Naive B cell (primary cell): ENCODE results near the gene USB1. TPM values are rescaled to one million over a fixed set of nuclear protein-coding genes. Genes with fewer than 3 reads are reported as not detected.

Experiments used
- ATAC-seq, 2 donors: fragments of 150-1000 bp; cut with Tn5 transposase; 2 replicates each; pipeline ENCODE4 v1.10.0; 2021; ENCODE audit warnings: low read depth in 2 of 2, mild to moderate bottlenecking in 2 of 2, moderate library complexity in 2 of 2
- DNase-seq: peaks from one replicate; pipeline ENCODE4 v3.0.0; 2022
- H3K27ac Mint-ChIP-seq, 6 donors: one replicate each; pipeline ENCODE4 v1.8.0; 2020 to 2022; ENCODE audit warnings: mild to moderate bottlenecking in 6 of 6, mixed read lengths in 6 of 6, moderate library complexity in 5 of 6, inconsistent platforms in 2 of 6
- H3K27me3 Mint-ChIP-seq, 3 donors: one replicate each; pipeline ENCODE4 v1.8.0; 2021 to 2022; ENCODE audit warnings: mixed read lengths in 3 of 3, mild to moderate bottlenecking in 1 of 3
- H3K36me3 Mint-ChIP-seq, 2 donors: one replicate each; pipeline ENCODE4 v1.8.0; 2020 to 2022; ENCODE audit warnings: mixed read lengths in 2 of 2, inconsistent platforms in 1 of 2, mild to moderate bottlenecking in 1 of 2
- H3K4me1 Mint-ChIP-seq, 3 donors: one replicate each; pipeline ENCODE4 v1.8.0; 2020 to 2022; ENCODE audit warnings: mixed read lengths in 3 of 3, inconsistent platforms in 1 of 3, mild to moderate bottlenecking in 1 of 3, moderate library complexity in 1 of 3
- H3K4me3 Mint-ChIP-seq, 8 donors: one replicate each; pipeline ENCODE4 v1.8.0; 2020 to 2022; ENCODE audit warnings: mild to moderate bottlenecking in 8 of 8, mixed read lengths in 8 of 8, moderate library complexity in 8 of 8, inconsistent platforms in 2 of 8
- H3K9me3 Mint-ChIP-seq, 7 donors: one replicate each; pipeline ENCODE4 v1.8.0; 2020 to 2022; ENCODE audit warnings: mixed read lengths in 7 of 7, mild to moderate bottlenecking in 5 of 7, inconsistent platforms in 2 of 7, moderate library complexity in 1 of 7
- polyA plus RNA-seq, 6 donors: library from polyadenylated mRNA; unstranded; fragments of 300-500 nt; fragmentation: Illumina TruSeq; gene quantifications; one replicate each; pipeline ENCODE4 v1.2.3, GENCODE V29; 2021; ENCODE audit warnings: low read depth in 6 of 6

Gene USB1
- polyA plus RNA-seq, 6 donors from 2014 or later = 19.8 to 30.5 (median 25.8) TPM

GRCh38 chr16:57992084-57992483, 9.1 kb upstream of the USB1 start:
- H3K4me3 Mint-ChIP-seq = no peak overlapping the region
- no peaks in the 10 kb centered on the region for H3K27me3 Mint-ChIP-seq
- ATAC-seq = no peak
- H3K4me1 Mint-ChIP-seq = peaks cover 9 to 17% (median 9%) of the 10 kb centered on the region in 3 donors
- DNase-seq = no peak
- no peak overlapping the region for H3K27ac Mint-ChIP-seq
- H3K9me3 Mint-ChIP-seq = no peaks in the 10 kb centered on the region
- H3K36me3 Mint-ChIP-seq = no peaks in the 10 kb centered on the region

GRCh38 chr16:57993438-57993837, 7.8 kb upstream of the USB1 start:
- no peaks in the 10 kb centered on the region for H3K27me3 Mint-ChIP-seq
- H3K4me3 Mint-ChIP-seq = no peak overlapping the region
- H3K36me3 Mint-ChIP-seq = no peaks in the 10 kb centered on the region
- H3K9me3 Mint-ChIP-seq = no peaks in the 10 kb centered on the region
- ATAC-seq (no peak), DNase-seq (no peak)
- H3K27ac Mint-ChIP-seq = peak overlapping the region in 1 of 6 donors; percentile 34
- peaks cover 9 to 23% (median 11%) of the 10 kb centered on the region in 3 donors for H3K4me1 Mint-ChIP-seq

- Mint-ChIP-seq H3K4me1 (peaks cover 13 to 28% (median 15%) of the 10 kb centered on the region in 3 donors), H3K9me3 (no peaks in the 10 kb centered on the region), H3K27ac (no peak overlapping the region), H3K36me3 (no peaks in the 10 kb centered on the region), H3K4me3 (no peak overlapping the region), H3K27me3 (no peaks in the 10 kb centered on the region)
- DNase-seq = no peak
- ATAC-seq = no peak
Measured at GRCh38 chr16:57993897-57994296, 7.3 kb upstream of the USB1 start.

GRCh38 chr16:57994361-57994760, 6.8 kb upstream of the USB1 start:
- H3K4me1 Mint-ChIP-seq = peaks cover 18 to 33% (median 20%) of the 10 kb centered on the region in 3 donors
- no peaks in the 10 kb centered on the region for H3K9me3 Mint-ChIP-seq
- DNase-seq (no peak), ATAC-seq (no peak)
- H3K4me3 Mint-ChIP-seq = peak overlapping the region in 2 of 8 donors; percentile 11 to 15
- H3K27me3 Mint-ChIP-seq = no peaks in the 10 kb centered on the region
- H3K27ac Mint-ChIP-seq = peak overlapping the region in 1 of 6 donors; percentile 67
- no peaks in the 10 kb centered on the region for H3K36me3 Mint-ChIP-seq

GRCh38 chr16:57994778-57995177, 6.4 kb upstream of the USB1 start:
- no peak for DNase-seq
- peak; percentile 64 for ATAC-seq

GRCh38 chr16:57995721-57996405, 5.3 kb upstream of the USB1 start:
- Mint-ChIP-seq H3K9me3 (no peaks in the 10 kb centered on the region), H3K4me3 (no peak overlapping the region), H3K36me3 (no peaks in the 10 kb centered on the region), H3K27me3 (no peaks in the 10 kb centered on the region), H3K4me1 (peaks cover 18 to 34% (median 24%) of the 10 kb centered on the region in 3 donors), H3K27ac (no peak overlapping the region)
- ATAC-seq = no peak
- DNase-seq = no peak

More at GRCh38 chr16:57994778-57995177, 6.4 kb upstream of the USB1 start:
- H3K4me1 Mint-ChIP-seq = peaks cover 18 to 33% (median 24%) of the 10 kb centered on the region in 3 donors
- no peaks in the 10 kb centered on the region for H3K27me3 Mint-ChIP-seq
- H3K36me3 Mint-ChIP-seq = no peaks in the 10 kb centered on the region
- H3K9me3 Mint-ChIP-seq = no peaks in the 10 kb centered on the region
- H3K4me3 Mint-ChIP-seq = peak overlapping the region in 3 of 8 donors; percentile 11 to 53 (median 44)
- H3K27ac Mint-ChIP-seq = peak overlapping the region in 1 of 6 donors; percentile 67

- Mint-ChIP-seq H3K4me1 (peaks cover 25 to 41% (median 27%) of the 10 kb centered on the region in 3 donors), H3K27me3 (no peaks in the 10 kb centered on the region), H3K4me3 (peak overlapping the region in 2 of 8 donors; percentile 24 to 30)
Measured at GRCh38 chr16:57996406-57997175, 4.6 kb upstream of the USB1 start.

GRCh38 chr16:57997176-57997527, 4.1 kb upstream of the USB1 start:
- no peaks in the 10 kb centered on the region for H3K9me3 Mint-ChIP-seq
- DNase-seq (no peak), ATAC-seq (no peak)
- H3K36me3 Mint-ChIP-seq = no peaks in the 10 kb centered on the region
- no peak overlapping the region for H3K27ac Mint-ChIP-seq
- no peaks in the 10 kb centered on the region for H3K27me3 Mint-ChIP-seq
- H3K4me3 Mint-ChIP-seq = peak overlapping the region in 2 of 8 donors; percentile 54 to 56
- peaks cover 30 to 47% (median 32%) of the 10 kb centered on the region in 3 donors for H3K4me1 Mint-ChIP-seq

More at GRCh38 chr16:57996406-57997175, 4.6 kb upstream of the USB1 start:
- H3K9me3 Mint-ChIP-seq = no peaks in the 10 kb centered on the region
- no peak overlapping the region for H3K27ac Mint-ChIP-seq
- no peak for ATAC-seq
- H3K36me3 Mint-ChIP-seq = no peaks in the 10 kb centered on the region
- no peak for DNase-seq

- H3K36me3 Mint-ChIP-seq = no peaks in the 10 kb centered on the region
- peak overlapping the region in 3 of 8 donors; percentile 5 to 68 (median 63) for H3K4me3 Mint-ChIP-seq
- DNase-seq = no peak
- no peak for ATAC-seq
- H3K27ac Mint-ChIP-seq = no peak overlapping the region
- peaks cover 26 to 52% (median 36%) of the 10 kb centered on the region in 3 donors for H3K4me1 Mint-ChIP-seq
- no peaks in the 10 kb centered on the region for H3K27me3 Mint-ChIP-seq
- no peaks in the 10 kb centered on the region for H3K9me3 Mint-ChIP-seq
Measured at GRCh38 chr16:57997528-57998265, 3.5 kb upstream of the USB1 start.

GRCh38 chr16:57998486-57998885, 2.7 kb upstream of the USB1 start:
- no peak for DNase-seq
- ATAC-seq = no peak
- peak overlapping the region in 1 of 6 donors; percentile 44 for H3K27ac Mint-ChIP-seq
- no peaks in the 10 kb centered on the region for H3K27me3 Mint-ChIP-seq
- H3K4me1 Mint-ChIP-seq = peaks cover 26 to 58% (median 36%) of the 10 kb centered on the region in 3 donors
- no peaks in the 10 kb centered on the region for H3K9me3 Mint-ChIP-seq
- peak overlapping the region in 5 of 8 donors; percentile 60 to 93 (median 90) for H3K4me3 Mint-ChIP-seq
- H3K36me3 Mint-ChIP-seq = no peaks in the 10 kb centered on the region

GRCh38 chr16:57998992-57999365, 2.2 kb upstream of the USB1 start:
- ATAC-seq (no peak), DNase-seq (no peak)
- Mint-ChIP-seq H3K9me3 (no peaks in the 10 kb centered on the region), H3K4me3 (peak overlapping the region; percentile 69 to 93 (median 88)), H3K36me3 (no peaks in the 10 kb centered on the region), H3K27me3 (no peaks in the 10 kb centered on the region), H3K27ac (peak overlapping the region in 5 of 6 donors; percentile 44 to 79 (median 66)), H3K4me1 (peaks cover 26 to 61% (median 36%) of the 10 kb centered on the region in 3 donors)

GRCh38 chr16:57999366-57999970, 1.7 kb upstream of the USB1 start:
- H3K9me3 Mint-ChIP-seq = no peaks in the 10 kb centered on the region
- ATAC-seq (no peak), DNase-seq (peak; percentile 24)
- peaks cover 27 to 60% (median 32%) of the 10 kb centered on the region in 3 donors for H3K4me1 Mint-ChIP-seq
- peak overlapping the region in 5 of 6 donors; percentile 44 to 67 (median 66) for H3K27ac Mint-ChIP-seq
- no peaks in the 10 kb centered on the region for H3K36me3 Mint-ChIP-seq
- no peaks in the 10 kb centered on the region for H3K27me3 Mint-ChIP-seq
- H3K4me3 Mint-ChIP-seq = peak overlapping the region; percentile 69 to 93 (median 88)
